ENCODE data around the gene IGF1R. TPM values are rescaled to one million over a fixed set of nuclear protein-coding genes. Genes with fewer than 3 reads are reported as not detected.
A peak's percentile ranks its signal among the peaks of the same experiment; 100 is the strongest.

IGF1R gene
- total RNA-seq, 1 experiment from 2014 or later: 71.3 TPM

- Histone ChIP-seq H3K9me3 (ENCODE audit: insufficient read depth, low read depth) (no peaks in the 10 kb centered on the region), H3K9me2 (ENCODE audit: insufficient read depth) (no peaks in the 10 kb centered on the region), H3K27ac (no peak overlapping the region), H3K4me1 (replicated peaks; ENCODE audit: insufficient read depth) (peaks cover 25% of the 10 kb centered on the region), H3K4me2 (0 out of 2 replicates have a peak overlapping the region, but pooled peaks have one; percentile 29), H3K27me3 (ENCODE audit: insufficient read depth, low read depth) (no peaks in the 10 kb centered on the region), H4K20me1 (ENCODE audit: insufficient read depth) (no peaks in the 10 kb centered on the region), H3K36me3 (ENCODE audit: low read depth) (no peaks in the 10 kb centered on the region), H2AFZ (no peak overlapping the region), H3K79me2 (ENCODE audit: low read depth) (peaks cover 51% of the 10 kb centered on the region), H3F3A (ENCODE audit: insufficient read depth, low read depth) (0 out of 2 replicates have a peak, but pooled peaks cover 14% of the 10 kb centered on the region), H3K4me3 (no peak overlapping the region)
- intact Hi-C loops (cut with micrococcal nuclease; ENCODE audit: unreplicated experiment): no loop called here
- ChIA-PET CTCF (no interaction called here), POLR2A (ENCODE audit: unreplicated experiment) (no interaction called here)
- no peak for TF ChIP-seq EZH2 (IDR thresholded peaks at IDR 0.05; ENCODE audit: low read depth)
- DNase-seq: peak in 1 of 2 experiments; percentile 59
- no TSS peak for BruUV-seq (replicated peaks)
Observed at GRCh38 chr15:98888820-98889479, 240.6 kb downstream of the IGF1R start.

DNA sequence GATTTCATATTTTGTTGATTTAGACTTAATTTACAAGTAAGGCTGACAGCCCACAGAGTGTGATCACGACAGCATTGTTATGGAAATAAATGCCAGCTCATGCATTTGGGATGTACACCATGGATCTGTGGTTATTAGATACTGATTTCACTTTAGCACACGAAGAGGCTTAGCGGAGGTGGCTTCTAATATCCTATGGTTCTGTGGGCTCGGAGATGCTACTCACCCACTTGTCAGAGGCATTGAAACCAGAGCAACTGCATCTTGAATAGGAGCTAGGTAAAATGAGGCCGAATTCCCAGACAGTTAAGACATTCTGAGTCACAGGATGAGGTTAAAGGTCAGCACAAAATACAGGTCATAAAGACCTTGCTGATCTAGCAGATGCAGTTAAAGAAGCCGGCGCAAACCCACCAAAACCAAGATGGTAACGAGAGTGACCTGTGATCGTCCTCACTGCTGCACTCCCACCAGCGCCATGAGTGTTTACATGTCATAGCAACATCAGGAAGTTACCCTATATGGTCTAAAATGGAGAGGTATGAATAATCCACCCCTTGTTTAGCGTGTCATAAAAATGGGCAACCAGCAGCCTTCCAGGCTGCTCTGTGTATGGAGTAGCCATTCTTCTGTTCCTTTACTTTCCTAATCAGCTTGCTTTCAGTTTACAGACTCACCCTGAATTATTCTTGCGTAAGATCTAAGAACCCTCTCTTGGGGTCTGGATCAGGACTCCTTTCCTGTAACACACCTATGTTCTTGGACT lies 241.8 kb downstream of the IGF1R start:
- ChIA-PET CTCF (interaction anchor here (0.6 to 1.2 kb wide), 2 partner anchors 8 to 137 kb away, joined by 3 to 8 read pairs; no protein-coding TSS in a partner anchor), POLR2A (ENCODE audit: unreplicated experiment) (interaction anchor here (0.5 to 0.6 kb wide), 2 partner anchors 139 to 187 kb away, joined by 3 read pairs; no protein-coding TSS in a partner anchor)
- Histone ChIP-seq H3K4me2 (peak overlapping the region; percentile 29), H4K20me1 (ENCODE audit: insufficient read depth) (no peaks in the 10 kb centered on the region), H3K27me3 (ENCODE audit: insufficient read depth, low read depth) (no peaks in the 10 kb centered on the region), H2AFZ (no peak overlapping the region), H3K4me1 (replicated peaks; ENCODE audit: insufficient read depth) (peaks cover 25% of the 10 kb centered on the region), H3K4me3 (no peak overlapping the region), H3K79me2 (ENCODE audit: low read depth) (peaks cover 51% of the 10 kb centered on the region), H3K9me2 (ENCODE audit: insufficient read depth) (no peaks in the 10 kb centered on the region), H3K27ac (peak overlapping the region; percentile 35), H3K9me3 (ENCODE audit: insufficient read depth, low read depth) (no peaks in the 10 kb centered on the region), H3F3A (ENCODE audit: insufficient read depth, low read depth) (peaks cover 14% of the 10 kb centered on the region; the same call in 1 of the 2 replicates), H3K36me3 (ENCODE audit: low read depth) (no peaks in the 10 kb centered on the region)
- TF ChIP-seq, protein P1, sequence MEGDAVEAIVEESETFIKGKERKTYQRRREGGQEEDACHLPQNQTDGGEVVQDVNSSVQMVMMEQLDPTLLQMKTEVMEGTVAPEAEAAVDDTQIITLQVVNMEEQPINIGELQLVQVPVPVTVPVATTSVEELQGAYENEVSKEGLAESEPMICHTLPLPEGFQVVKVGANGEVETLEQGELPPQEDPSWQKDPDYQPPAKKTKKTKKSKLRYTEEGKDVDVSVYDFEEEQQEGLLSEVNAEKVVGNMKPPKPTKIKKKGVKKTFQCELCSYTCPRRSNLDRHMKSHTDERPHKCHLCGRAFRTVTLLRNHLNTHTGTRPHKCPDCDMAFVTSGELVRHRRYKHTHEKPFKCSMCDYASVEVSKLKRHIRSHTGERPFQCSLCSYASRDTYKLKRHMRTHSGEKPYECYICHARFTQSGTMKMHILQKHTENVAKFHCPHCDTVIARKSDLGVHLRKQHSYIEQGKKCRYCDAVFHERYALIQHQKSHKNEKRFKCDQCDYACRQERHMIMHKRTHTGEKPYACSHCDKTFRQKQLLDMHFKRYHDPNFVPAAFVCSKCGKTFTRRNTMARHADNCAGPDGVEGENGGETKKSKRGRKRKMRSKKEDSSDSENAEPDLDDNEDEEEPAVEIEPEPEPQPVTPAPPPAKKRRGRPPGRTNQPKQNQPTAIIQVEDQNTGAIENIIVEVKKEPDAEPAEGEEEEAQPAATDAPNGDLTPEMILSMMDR (conservative IDR thresholded peaks at IDR 0.05): no peak
- no peak for TF ChIP-seq EZH2 (IDR thresholded peaks at IDR 0.05; ENCODE audit: low read depth)
- DNase-seq: peak in 1 of 2 experiments; percentile 66
- TSS peak; percentile 38 for BruUV-seq (replicated peaks)
- intact Hi-C loops (cut with micrococcal nuclease; ENCODE audit: unreplicated experiment): no loop called here

DNA sequence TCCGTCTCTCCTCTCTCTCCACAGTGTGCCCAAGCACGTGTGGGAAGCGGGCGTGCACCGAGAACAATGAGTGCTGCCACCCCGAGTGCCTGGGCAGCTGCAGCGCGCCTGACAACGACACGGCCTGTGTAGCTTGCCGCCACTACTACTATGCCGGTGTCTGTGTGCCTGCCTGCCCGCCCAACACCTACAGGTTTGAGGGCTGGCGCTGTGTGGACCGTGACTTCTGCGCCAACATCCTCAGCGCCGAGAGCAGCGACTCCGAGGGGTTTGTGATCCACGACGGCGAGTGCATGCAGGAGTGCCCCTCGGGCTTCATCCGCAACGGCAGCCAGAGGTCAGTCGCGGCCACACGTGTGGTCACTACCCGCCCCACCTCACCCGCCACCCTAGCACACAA lies 243.0 kb downstream of the IGF1R start:
- H3K4me3 ChIP-seq: no peak overlapping the region
- BruUV-seq (replicated peaks): no TSS peak
- ChIA-PET CTCF (no interaction called here), POLR2A (ENCODE audit: unreplicated experiment) (no interaction called here)
- no peak overlapping the region for H2AFZ ChIP-seq
- peaks cover 43% of the 10 kb centered on the region for H3K79me2 ChIP-seq (ENCODE audit: low read depth)
- H3K27me3 ChIP-seq (ENCODE audit: insufficient read depth, low read depth): no peaks in the 10 kb centered on the region
- no peaks in the 10 kb centered on the region for H3K9me2 ChIP-seq (ENCODE audit: insufficient read depth)
- H4K20me1 ChIP-seq (ENCODE audit: insufficient read depth): no peaks in the 10 kb centered on the region
- no peaks in the 10 kb centered on the region for H3K9me3 ChIP-seq (ENCODE audit: insufficient read depth, low read depth)
- H3K27ac ChIP-seq: no peak overlapping the region
- peaks cover 35% of the 10 kb centered on the region for H3K4me1 ChIP-seq (replicated peaks; ENCODE audit: insufficient read depth)
- TF ChIP-seq EZH2 (IDR thresholded peaks at IDR 0.05; ENCODE audit: low read depth): no peak
- TF ChIP-seq, protein P1 (conservative IDR thresholded peaks at IDR 0.05): no peak
- H3F3A ChIP-seq (ENCODE audit: insufficient read depth, low read depth): peaks cover 24% of the 10 kb centered on the region
- no peaks in the 10 kb centered on the region for H3K36me3 ChIP-seq (ENCODE audit: low read depth)
- intact Hi-C loops (cut with micrococcal nuclease; ENCODE audit: unreplicated experiment): no loop called here
- DNase-seq: no peak
- H3K4me2 ChIP-seq: no peak overlapping the region
